GM12801 (cell line): Measurements from ENCODE around the gene DNAJA2.

ENCODE experiments used
- TF ChIP-seq, protein P1 (sequence below): IDR thresholded peaks from one replicate; pipeline ENCODE4 v1.5.1; 2011; ENCODE audit warnings: control low read depth; ENCODE audit not compliant: insufficient read length; ENCODE audit errors: extremely low read depth

DNAJA2 gene

DNA sequence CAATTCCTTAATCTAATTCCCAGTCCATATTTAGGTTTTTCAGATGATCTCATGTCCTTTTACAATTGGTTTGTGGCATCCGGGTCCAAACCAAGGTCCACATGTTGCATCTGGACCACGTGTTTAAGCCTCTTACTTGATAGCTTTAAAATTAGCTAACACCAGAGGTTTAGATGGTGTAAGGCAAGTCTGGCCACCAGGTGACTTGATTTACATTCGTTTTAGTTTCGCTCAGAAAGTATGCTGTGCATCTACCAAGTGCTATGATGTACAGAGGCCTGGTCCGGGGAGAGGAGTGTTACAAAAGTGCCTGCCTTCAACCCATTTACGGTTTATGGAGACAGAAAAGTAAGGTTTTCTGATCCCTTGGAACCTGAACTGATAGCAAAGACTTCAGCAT lies 878 bp upstream of the DNAJA2 start:
- TF ChIP-seq, protein P1, sequence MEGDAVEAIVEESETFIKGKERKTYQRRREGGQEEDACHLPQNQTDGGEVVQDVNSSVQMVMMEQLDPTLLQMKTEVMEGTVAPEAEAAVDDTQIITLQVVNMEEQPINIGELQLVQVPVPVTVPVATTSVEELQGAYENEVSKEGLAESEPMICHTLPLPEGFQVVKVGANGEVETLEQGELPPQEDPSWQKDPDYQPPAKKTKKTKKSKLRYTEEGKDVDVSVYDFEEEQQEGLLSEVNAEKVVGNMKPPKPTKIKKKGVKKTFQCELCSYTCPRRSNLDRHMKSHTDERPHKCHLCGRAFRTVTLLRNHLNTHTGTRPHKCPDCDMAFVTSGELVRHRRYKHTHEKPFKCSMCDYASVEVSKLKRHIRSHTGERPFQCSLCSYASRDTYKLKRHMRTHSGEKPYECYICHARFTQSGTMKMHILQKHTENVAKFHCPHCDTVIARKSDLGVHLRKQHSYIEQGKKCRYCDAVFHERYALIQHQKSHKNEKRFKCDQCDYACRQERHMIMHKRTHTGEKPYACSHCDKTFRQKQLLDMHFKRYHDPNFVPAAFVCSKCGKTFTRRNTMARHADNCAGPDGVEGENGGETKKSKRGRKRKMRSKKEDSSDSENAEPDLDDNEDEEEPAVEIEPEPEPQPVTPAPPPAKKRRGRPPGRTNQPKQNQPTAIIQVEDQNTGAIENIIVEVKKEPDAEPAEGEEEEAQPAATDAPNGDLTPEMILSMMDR: no peak

DNA sequence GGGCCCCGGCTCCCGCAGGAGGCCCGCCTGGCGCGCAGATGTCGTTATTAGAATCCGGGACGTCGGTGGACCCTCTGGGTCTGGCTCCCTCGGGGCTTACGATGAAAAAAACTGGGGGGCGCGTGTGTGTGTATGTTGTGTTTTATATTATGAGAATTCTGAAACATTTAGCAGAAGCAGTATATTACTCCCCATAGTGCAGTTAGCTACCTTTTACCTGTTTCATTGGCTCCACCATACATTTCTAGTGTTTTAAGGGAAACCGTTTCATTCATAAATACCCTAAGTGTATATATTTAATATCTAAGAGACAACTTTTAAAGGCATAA lies 486 bp upstream of the DNAJA2 start:
- TF ChIP-seq, protein P1: no peak

DNA sequence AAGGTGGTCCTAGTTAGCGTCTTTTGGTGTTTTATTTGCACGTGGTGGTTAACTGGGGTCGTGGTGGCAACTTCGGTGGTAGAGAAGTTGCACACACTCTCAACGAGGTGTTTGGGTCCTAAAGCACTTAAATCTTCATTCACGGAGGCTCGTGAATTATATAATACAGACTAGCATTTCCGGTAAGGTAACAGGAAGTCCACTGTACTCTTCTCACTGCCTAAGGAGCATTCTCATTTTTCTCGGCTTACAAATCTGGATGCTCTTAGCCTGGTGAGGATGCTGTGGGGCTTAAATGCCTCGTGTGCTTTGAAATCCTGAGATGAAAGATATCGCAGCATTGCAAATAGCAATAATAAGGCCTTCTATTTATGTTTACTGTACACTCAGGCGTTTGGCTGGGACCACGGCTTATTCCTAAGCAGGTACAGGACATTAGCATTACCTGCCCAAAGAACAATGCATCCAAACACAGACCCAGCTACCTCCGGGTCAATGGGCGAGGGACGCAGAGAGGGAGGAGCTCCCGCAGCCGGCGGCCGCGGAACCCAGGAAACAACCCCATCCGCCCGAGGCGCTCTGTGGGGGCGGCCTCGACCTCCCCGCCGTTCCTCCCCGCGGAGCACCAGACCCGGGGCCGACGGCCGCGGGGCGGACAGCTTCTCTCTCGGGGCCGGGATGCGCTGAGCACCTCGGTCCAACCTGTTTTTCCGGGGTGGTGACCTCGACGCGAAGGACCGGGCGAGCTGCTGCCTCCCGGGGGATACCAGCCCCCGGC lies 856 bp downstream of the DNAJA2 start:
- TF ChIP-seq, protein P1: no peak

DNA sequence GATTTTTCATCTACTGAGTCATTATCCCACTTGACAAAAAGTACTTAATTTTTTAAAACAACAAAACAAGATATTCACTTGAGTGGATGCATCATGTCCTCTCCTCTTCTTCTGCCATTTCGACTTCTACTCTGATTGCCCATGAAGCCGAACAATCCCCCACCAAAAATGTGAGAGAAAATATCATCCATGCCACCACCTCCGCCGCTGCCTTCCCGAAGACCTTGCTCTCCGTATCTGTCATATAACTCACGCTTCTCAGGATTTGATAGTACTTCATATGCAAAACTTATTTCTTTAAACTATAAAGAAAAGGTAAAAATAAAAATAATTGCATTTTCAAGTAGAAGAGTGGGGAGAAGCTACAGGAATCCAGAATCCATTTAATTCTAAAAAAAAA lies 2.2 kb downstream of the DNAJA2 start:
- TF ChIP-seq, protein P1: no peak

DNA sequence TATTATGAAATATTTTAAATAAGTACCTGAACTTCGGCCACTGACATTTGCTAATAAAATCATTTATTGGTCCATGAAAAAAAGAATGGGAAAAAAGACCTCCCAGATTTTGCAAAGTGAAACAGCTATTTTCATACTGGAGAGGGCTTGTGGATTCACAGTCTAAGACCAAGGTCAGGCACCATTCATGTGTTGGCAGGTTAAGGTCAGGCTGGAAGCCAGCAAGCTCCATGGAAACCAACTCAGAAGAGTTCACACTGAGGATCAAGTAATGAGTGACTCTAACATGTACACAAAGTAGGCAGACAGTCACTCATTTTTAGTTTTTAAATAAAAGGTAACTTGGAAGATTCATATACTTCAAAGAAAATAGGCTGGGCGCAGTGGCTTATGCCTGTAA lies 3.4 kb downstream of the DNAJA2 start:
- TF ChIP-seq, protein P1: no peak

DNA sequence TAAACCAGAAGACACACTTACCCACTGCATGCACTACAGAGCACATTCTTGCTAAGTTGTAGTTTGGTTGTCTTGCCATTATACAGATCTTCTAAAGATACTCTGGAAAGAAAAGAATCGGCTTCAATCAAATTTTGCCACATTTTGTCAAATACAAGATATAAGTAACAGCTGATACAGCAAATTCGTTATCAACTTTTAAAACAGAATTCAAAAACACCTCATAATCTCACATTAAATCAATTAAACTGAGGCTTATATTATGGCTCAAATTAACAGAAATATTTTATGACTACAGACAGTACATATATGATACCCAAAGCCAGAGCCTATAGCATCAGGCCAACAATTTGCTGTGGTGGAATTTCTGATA lies 5.4 kb downstream of the DNAJA2 start:
- TF ChIP-seq, protein P1: no peak

DNA sequence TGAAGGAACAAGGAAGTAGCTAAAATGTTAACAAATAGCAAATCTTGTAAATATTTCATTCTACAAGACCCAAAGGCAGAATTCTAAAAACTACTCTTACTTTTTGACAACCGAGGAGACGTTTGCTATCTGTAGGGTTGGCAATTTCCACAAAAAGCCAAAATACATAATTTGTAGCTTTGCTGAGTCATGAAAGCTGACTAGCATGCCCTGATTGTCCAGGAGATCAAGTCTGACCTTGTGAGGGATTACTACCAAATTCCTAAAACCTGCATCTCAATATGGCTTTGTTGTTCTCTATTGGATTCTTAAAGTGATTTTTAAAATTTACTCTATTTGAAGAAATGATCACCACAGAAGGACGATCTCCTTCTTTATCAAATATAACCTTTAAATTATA lies 10.8 kb downstream of the DNAJA2 start:
- TF ChIP-seq, protein P1: no peak
